Measurements from ENCODE around the gene DBR1. TPM values are rescaled to one million over a fixed set of nuclear protein-coding genes. Genes with fewer than 3 reads are reported as not detected.
A peak's percentile ranks its signal among the peaks of the same experiment; 100 is the strongest.

DBR1 gene
- total RNA-seq, 4 donors from 2014 or later: 16.8 to 25.4 (median 18.3) TPM

GRCh38 chr3:138118612-138119422 is 55.9 kb downstream of the DBR1 start:
- H3K4me1 ChIP-seq: peaks cover 16 to 19% of the 10 kb centered on the region in 2 donors
- no peak for TF ChIP-seq POLR2A (IDR thresholded peaks at IDR 0.05)
- TF ChIP-seq CTCF (IDR thresholded peaks at IDR 0.05): peak in 5 of 6 experiments; percentile 63 to 86 (median 84)
- intact Hi-C loops (cut with DNase I): loop anchor here (2.0 kb wide), 1 partner anchor 50 kb away; no protein-coding TSS in a partner anchor

GRCh38 chr3:138114988-138115971 is 59.4 kb downstream of the DBR1 start, which contains the start of gene DZIP1L:
Gene DZIP1L (minus strand): TSS chr3:138115608. CDS start chr3:138103971, 11,637 bp downstream.
- Histone ChIP-seq H3K36me3 (no peaks in the 10 kb centered on the region), H3K4me3 (replicated peaks in 1 of 3) (peak within 1 kb of the TSS; percentile 57 to 70 (median 70)), H3K4me1 (peaks cover 25 to 32% of the 10 kb centered on the region in 2 donors), H3K27me3 (no peaks in the 10 kb centered on the region), H3K9me3 (no peaks in the 10 kb centered on the region), H3K27ac (peak within 1 kb of the TSS; percentile 54 to 85 (median 73))
- peak; percentile 71 to 74 for DNase-seq
- intact Hi-C loops (cut with DNase I): no loop called here
- WGBS, 2 donors: 2 to 3% methylated on average over 17 to 27 of the region's 86 CpGs
- TF ChIP-seq CTCF (IDR thresholded peaks at IDR 0.05) (peak in 4 of 6 experiments; percentile 45 to 73 (median 53)), POLR2A (IDR thresholded peaks at IDR 0.05) (peak in 1 of 2 donors; percentile 42)

More at GRCh38 chr3:138118612-138119422, 55.9 kb downstream of the DBR1 start:
- H3K27ac ChIP-seq: no peak overlapping the region
- H3K27me3 ChIP-seq: no peaks in the 10 kb centered on the region
- WGBS, 2 donors: 21 to 29% methylated on average over 6 to 8 of the region's 8 CpGs
- H3K9me3 ChIP-seq: no peaks in the 10 kb centered on the region
- peak; percentile 77 to 81 for DNase-seq
- H3K36me3 ChIP-seq: no peaks in the 10 kb centered on the region
- H3K4me3 ChIP-seq (replicated peaks in 1 of 3): no peak overlapping the region

- DNase-seq: peak in 1 of 2 donors; percentile 2
- intact Hi-C loops (cut with DNase I): no loop called here
- H3K4me1 ChIP-seq: peaks cover 25 to 32% of the 10 kb centered on the region in 2 donors
- no peaks in the 10 kb centered on the region for H3K9me3 ChIP-seq
- H3K27ac ChIP-seq: peak overlapping the region; percentile 38 to 85 (median 73)
- H3K4me3 ChIP-seq (replicated peaks in 1 of 3): peak overlapping the region; percentile 57 to 70 (median 70)
- 35 to 43% methylated on average over 9 of the region's 9 CpGs for WGBS, 2 donors
- H3K36me3 ChIP-seq: no peaks in the 10 kb centered on the region
- TF ChIP-seq POLR2A (IDR thresholded peaks at IDR 0.05) (no peak), CTCF (IDR thresholded peaks at IDR 0.05) (no peak)
- H3K27me3 ChIP-seq: no peaks in the 10 kb centered on the region
Observed at GRCh38 chr3:138114431-138114918, 60.2 kb downstream of the DBR1 start.

GRCh38 chr3:138113326-138113725 is 61.4 kb downstream of the DBR1 start:
- TF ChIP-seq POLR2A (IDR thresholded peaks at IDR 0.05) (no peak), CTCF (IDR thresholded peaks at IDR 0.05) (no peak)
- Histone ChIP-seq H3K9me3 (no peaks in the 10 kb centered on the region), H3K4me1 (peaks cover 25 to 32% of the 10 kb centered on the region in 2 donors), H3K4me3 (replicated peaks in 1 of 3) (no peak overlapping the region), H3K27me3 (no peaks in the 10 kb centered on the region), H3K36me3 (no peaks in the 10 kb centered on the region), H3K27ac (peak overlapping the region in 1 of 3 donors; percentile 20)
- DNase-seq: peak; percentile 48 to 52
- intact Hi-C loops (cut with DNase I): no loop called here
- WGBS, 2 donors: 14 to 31% methylated on average over 1 of the region's 1 CpG

Measured in thyroid gland (tissue), 4 donors.